ENCODE results near the gene C3. TPM values are rescaled to one million over a fixed set of nuclear protein-coding genes. Genes with fewer than 3 reads are reported as not detected.
A peak's percentile ranks its signal among the peaks of the same experiment; 100 is the strongest.

The C3 gene
- total and polyA plus RNA-seq, 2 experiments from 2014 or later = 5.1 to 17.7 TPM

GRCh38 chr19:6694147-6694815 is 26.2 kb downstream of the C3 start (continued):
- TF ChIP-seq, protein P1, sequence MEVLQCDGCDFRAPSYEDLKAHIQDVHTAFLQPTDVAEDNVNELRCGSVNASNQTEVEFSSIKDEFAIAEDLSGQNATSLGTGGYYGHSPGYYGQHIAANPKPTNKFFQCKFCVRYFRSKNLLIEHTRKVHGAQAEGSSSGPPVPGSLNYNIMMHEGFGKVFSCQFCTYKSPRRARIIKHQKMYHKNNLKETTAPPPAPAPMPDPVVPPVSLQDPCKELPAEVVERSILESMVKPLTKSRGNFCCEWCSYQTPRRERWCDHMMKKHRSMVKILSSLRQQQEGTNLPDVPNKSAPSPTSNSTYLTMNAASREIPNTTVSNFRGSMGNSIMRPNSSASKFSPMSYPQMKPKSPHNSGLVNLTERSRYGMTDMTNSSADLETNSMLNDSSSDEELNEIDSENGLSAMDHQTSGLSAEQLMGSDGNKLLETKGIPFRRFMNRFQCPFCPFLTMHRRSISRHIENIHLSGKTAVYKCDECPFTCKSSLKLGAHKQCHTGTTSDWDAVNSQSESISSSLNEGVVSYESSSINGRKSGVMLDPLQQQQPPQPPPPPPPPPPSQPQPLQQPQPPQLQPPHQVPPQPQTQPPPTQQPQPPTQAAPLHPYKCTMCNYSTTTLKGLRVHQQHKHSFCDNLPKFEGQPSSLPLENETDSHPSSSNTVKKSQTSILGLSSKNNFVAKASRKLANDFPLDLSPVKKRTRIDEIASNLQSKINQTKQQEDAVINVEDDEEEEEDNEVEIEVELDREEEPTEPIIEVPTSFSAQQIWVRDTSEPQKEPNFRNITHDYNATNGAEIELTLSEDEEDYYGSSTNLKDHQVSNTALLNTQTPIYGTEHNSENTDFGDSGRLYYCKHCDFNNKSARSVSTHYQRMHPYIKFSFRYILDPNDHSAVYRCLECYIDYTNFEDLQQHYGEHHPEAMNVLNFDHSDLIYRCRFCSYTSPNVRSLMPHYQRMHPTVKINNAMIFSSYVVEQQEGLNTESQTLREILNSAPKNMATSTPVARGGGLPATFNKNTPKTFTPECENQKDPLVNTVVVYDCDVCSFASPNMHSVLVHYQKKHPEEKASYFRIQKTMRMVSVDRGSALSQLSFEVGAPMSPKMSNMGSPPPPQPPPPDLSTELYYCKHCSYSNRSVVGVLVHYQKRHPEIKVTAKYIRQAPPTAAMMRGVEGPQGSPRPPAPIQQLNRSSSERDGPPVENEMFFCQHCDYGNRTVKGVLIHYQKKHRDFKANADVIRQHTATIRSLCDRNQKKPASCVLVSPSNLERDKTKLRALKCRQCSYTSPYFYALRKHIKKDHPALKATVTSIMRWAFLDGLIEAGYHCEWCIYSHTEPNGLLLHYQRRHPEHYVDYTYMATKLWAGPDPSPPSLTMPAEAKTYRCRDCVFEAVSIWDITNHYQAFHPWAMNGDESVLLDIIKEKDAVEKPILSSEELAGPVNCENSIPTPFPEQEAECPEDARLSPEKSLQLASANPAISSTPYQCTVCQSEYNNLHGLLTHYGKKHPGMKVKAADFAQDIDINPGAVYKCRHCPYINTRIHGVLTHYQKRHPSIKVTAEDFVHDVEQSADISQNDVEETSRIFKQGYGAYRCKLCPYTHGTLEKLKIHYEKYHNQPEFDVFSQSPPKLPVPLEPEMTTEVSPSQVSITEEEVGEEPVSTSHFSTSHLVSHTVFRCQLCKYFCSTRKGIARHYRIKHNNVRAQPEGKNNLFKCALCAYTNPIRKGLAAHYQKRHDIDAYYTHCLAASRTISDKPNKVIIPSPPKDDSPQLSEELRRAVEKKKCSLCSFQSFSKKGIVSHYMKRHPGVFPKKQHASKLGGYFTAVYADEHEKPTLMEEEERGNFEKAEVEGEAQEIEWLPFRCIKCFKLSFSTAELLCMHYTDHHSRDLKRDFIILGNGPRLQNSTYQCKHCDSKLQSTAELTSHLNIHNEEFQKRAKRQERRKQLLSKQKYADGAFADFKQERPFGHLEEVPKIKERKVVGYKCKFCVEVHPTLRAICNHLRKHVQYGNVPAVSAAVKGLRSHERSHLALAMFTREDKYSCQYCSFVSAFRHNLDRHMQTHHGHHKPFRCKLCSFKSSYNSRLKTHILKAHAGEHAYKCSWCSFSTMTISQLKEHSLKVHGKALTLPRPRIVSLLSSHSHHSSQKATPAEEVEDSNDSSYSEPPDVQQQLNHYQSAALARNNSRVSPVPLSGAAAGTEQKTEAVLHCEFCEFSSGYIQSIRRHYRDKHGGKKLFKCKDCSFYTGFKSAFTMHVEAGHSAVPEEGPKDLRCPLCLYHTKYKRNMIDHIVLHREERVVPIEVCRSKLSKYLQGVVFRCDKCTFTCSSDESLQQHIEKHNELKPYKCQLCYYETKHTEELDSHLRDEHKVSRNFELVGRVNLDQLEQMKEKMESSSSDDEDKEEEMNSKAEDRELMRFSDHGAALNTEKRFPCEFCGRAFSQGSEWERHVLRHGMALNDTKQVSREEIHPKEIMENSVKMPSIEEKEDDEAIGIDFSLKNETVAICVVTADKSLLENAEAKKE (CRISPR knock-in tag; IDR thresholded peaks at IDR 0.05) = no peak
- TF ChIP-seq, protein P2, sequence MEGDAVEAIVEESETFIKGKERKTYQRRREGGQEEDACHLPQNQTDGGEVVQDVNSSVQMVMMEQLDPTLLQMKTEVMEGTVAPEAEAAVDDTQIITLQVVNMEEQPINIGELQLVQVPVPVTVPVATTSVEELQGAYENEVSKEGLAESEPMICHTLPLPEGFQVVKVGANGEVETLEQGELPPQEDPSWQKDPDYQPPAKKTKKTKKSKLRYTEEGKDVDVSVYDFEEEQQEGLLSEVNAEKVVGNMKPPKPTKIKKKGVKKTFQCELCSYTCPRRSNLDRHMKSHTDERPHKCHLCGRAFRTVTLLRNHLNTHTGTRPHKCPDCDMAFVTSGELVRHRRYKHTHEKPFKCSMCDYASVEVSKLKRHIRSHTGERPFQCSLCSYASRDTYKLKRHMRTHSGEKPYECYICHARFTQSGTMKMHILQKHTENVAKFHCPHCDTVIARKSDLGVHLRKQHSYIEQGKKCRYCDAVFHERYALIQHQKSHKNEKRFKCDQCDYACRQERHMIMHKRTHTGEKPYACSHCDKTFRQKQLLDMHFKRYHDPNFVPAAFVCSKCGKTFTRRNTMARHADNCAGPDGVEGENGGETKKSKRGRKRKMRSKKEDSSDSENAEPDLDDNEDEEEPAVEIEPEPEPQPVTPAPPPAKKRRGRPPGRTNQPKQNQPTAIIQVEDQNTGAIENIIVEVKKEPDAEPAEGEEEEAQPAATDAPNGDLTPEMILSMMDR (conservative IDR thresholded peaks at IDR 0.05; ENCODE audit: low read depth in 2 of 2) = no peak
- TF ChIP-seq ZNF331 (CRISPR knock-in tag; IDR thresholded peaks at IDR 0.05; ENCODE audit: low read depth) = no peak
- TF ChIP-seq ZNF114 (CRISPR knock-in tag; IDR thresholded peaks at IDR 0.05) = no peak
- TF ChIP-seq EZH2phosphoT487 (IDR thresholded peaks at IDR 0.05; ENCODE audit: unreplicated experiment) = no peak
- no peak for TF ChIP-seq NANOG (IDR thresholded peaks at IDR 0.05; ENCODE audit: borderline replicate concordance)

- no peak overlapping the region for H3K4me3 Mint-ChIP-seq
- TF ChIP-seq STAT1 (IDR thresholded peaks at IDR 0.05; ENCODE audit: unreplicated experiment) = no peak
- no peak for TF ChIP-seq CREB1 (CRISPR knock-in tag; IDR thresholded peaks at IDR 0.05; ENCODE audit: low read depth)
- TF ChIP-seq, protein P3, sequence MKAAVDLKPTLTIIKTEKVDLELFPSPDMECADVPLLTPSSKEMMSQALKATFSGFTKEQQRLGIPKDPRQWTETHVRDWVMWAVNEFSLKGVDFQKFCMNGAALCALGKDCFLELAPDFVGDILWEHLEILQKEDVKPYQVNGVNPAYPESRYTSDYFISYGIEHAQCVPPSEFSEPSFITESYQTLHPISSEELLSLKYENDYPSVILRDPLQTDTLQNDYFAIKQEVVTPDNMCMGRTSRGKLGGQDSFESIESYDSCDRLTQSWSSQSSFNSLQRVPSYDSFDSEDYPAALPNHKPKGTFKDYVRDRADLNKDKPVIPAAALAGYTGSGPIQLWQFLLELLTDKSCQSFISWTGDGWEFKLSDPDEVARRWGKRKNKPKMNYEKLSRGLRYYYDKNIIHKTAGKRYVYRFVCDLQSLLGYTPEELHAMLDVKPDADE (IDR thresholded peaks at IDR 0.05) = no peak
- no peak for TF ChIP-seq ZNF114 (CRISPR knock-in tag; IDR thresholded peaks at IDR 0.05)
- TF ChIP-seq JUNB (IDR thresholded peaks at IDR 0.05; ENCODE audit: unreplicated experiment) = no peak
- TF ChIP-seq POLR2AphosphoS5 (IDR thresholded peaks at IDR 0.05; ENCODE audit: low read depth) = no peak
- TF ChIP-seq EZH2phosphoT487 (IDR thresholded peaks at IDR 0.05; ENCODE audit: unreplicated experiment) = no peak
- TF ChIP-seq NANOG (IDR thresholded peaks at IDR 0.05; ENCODE audit: borderline replicate concordance) = no peak
- TF ChIP-seq, protein P2 (conservative IDR thresholded peaks at IDR 0.05; ENCODE audit: low read depth in 2 of 2) = no peak
- no peak for TF ChIP-seq EZH2 (IDR thresholded peaks at IDR 0.05; ENCODE audit: low read depth, unreplicated experiment)
Measured at GRCh38 chr19:6693681-6694080, 26.8 kb downstream of the C3 start.

More at GRCh38 chr19:6693681-6694080, 26.8 kb downstream of the C3 start:
- no peak for ATAC-seq
- no peaks in the 10 kb centered on the region for H3F3A ChIP-seq (replicated peaks; ENCODE audit: low read depth)
- no peaks in the 10 kb centered on the region for H3K27me3 ChIP-seq (ENCODE audit: insufficient read depth)
- H3K27ac Mint-ChIP-seq = no peak overlapping the region
- peaks cover 93% of the 10 kb centered on the region for H3K9me3 Mint-ChIP-seq
- no peaks in the 10 kb centered on the region for H3K36me3 ChIP-seq (ENCODE audit: insufficient read depth)
- H3K27ac ChIP-seq (ENCODE audit: low read depth) = no peak overlapping the region
- H2AFZ ChIP-seq = no peak overlapping the region
- no peak overlapping the region for H3K4me2 ChIP-seq
- no peaks in the 10 kb centered on the region for H4K20me1 ChIP-seq (replicated peaks; ENCODE audit: insufficient read depth)
- H3K9me2 ChIP-seq (ENCODE audit: insufficient read depth) = no peaks in the 10 kb centered on the region
- H3K27me3 Mint-ChIP-seq (ENCODE audit: insufficient read depth, low read depth, poor library complexity) = peaks cover 8% of the 10 kb centered on the region
- H3K36me3 Mint-ChIP-seq (ENCODE audit: low read depth) = peaks cover 48% of the 10 kb centered on the region
- H3K79me2 ChIP-seq (replicated peaks; ENCODE audit: insufficient read depth) = no peaks in the 10 kb centered on the region
- no peak overlapping the region for H3K4me3 ChIP-seq
- H3K4me1 Mint-ChIP-seq = no peaks in the 10 kb centered on the region
- peak; percentile 71 for DNase-seq (ENCODE audit: low spot score)
- H3K4me1 ChIP-seq (ENCODE audit: insufficient read depth) = no peaks in the 10 kb centered on the region

Measured in GM23338 (cell line).